GM21367 (cell line): ENCODE measurements around the gene PADI6.
A peak's percentile ranks its signal among the peaks of the same experiment; 100 is the strongest.

Experiments
- ATAC-seq: cut with Tn5 transposase; IDR thresholded peaks from one replicate; pipeline ENCODE4 v1.9.1; 2021; ENCODE audit not compliant: unreplicated experiment

The PADI6 gene

GRCh38 chr1:17433261-17433660 lies 61.3 kb downstream of the PADI6 start:
- ATAC-seq: no peak

DNA sequence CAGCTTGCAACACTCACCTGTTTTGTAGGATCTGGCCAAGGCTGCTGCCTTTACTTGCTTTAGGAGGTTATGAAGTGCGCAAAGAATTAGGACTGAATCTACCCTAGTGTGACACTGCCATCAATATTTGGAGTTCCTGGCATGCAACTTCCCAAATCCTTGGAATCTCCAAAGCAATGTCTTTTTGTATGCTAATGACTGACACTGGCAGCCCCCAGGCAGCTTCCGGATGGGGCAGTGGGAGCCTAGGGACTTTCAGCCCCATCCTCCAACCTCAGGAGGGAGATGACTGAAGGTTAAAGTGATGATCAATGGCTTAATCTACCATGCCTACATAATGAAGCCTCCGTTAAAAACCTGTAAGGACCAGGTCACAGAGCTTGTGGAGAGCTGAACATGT lies 62.0 kb downstream of the PADI6 start:
- no peak for ATAC-seq

- no peak for ATAC-seq
Measured at GRCh38 chr1:17434601-17435000, 62.6 kb downstream of the PADI6 start.

- no peak for ATAC-seq
Measured at GRCh38 chr1:17436380-17437174, 64.6 kb downstream of the PADI6 start.

- ATAC-seq: no peak
Measured at GRCh38 chr1:17437260-17437579, 65.2 kb downstream of the PADI6 start.

GRCh38 chr1:17437580-17438317 lies 65.8 kb downstream of the PADI6 start:
- ATAC-seq: peak; percentile 21

GRCh38 chr1:17438318-17439249 lies 66.6 kb downstream of the PADI6 start:
- peak; percentile 38 for ATAC-seq

DNA sequence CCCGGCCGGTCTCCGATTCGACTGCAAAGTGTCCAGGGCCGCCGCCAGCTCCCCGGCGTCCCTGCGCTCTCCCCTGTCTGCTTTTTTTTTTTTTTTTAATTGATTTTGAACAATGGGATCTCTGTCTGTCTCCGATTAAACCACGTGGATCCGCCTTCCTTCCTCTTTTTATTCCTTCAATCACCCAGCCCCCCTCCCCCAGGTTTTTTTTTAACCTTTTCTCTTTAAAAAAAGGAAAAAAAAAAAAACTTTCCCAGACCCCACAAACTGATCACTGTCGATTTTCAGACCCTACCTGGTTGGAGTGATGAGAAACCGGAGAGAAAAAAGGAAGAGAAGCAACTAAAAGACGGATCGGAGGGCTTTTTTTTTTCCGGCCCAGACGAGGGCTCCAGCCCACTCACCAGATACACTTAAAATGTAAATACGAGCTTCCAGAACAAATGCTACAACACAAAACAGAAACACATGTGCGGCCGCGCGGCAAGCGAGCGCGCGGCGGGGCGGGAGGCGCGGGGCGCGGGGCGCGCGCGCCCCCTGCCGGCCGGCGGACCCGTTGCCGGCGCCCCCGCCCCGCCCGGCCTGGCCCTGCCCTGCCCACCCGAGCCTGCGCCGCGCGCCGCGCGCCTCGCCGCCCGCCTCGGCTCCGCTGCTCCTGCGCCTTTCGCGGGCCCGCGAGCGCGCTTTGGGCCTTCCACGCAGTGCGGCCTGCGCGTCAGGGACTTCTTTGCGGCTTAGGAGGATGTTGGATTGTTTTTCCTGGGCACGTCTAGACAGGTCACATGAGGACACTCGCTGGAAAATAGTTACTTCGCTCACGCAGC lies 67.5 kb downstream of the PADI6 start, which contains the start of gene RCC2:
Gene RCC2, minus strand, starts transcription at position 428 of the 824 bp plus-strand sequence. CDS start 1,163 bp downstream, outside the sequence.
- no peak for ATAC-seq

- ATAC-seq: no peak
Measured at GRCh38 chr1:17440074-17440826, 68.3 kb downstream of the PADI6 start.

GRCh38 chr1:17440827-17441168 lies 68.8 kb downstream of the PADI6 start:
- no peak for ATAC-seq

- no peak for ATAC-seq
Measured at GRCh38 chr1:17441265-17441992, 69.4 kb downstream of the PADI6 start.

DNA sequence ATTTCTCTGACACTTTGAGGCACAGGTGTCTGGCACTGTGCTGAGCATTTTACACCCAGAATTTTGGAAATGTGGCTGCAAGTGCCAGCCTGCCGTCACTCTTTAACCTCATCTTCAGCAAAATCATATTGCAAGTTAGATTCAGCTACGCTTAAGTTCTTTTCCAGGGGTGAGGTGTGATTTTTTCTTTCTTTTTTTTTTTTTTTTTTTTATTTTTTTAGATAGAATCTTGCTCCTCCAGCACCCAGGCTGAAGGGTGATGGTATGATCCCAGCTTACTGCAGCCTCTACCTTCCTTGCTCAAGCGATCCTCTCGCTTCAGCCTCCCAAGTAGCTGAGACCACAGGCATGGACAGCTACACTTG lies 70.0 kb downstream of the PADI6 start:
- no peak for ATAC-seq

GRCh38 chr1:17442841-17443240 lies 70.8 kb downstream of the PADI6 start:
- no peak for ATAC-seq

DNA sequence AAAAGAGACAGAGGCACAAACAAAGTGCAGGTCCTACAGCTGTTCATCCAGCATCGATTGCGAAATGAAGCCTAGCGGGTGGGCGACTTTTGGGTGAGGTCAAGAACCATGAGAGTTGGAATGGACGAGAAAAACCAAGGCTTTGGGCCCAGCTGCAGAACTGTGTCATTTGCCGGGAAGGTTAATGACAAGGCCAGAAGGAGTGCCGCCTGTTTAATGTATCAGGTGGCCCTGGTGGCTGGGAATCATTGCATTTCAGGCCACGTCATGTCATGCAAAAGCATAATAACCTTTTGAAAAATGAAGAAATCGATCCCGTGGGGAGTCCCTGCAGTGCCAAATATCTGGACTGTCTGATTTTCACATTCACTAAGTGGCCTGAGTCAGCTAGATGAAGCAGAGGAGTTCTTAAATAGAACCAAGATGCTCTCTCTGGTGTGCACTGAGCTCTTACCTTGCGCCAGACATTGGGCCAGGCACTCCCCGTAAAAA lies 75.6 kb downstream of the PADI6 start:
- no peak for ATAC-seq
